ENCODE results near the gene PCGF3.

Gene PCGF3

DNA sequence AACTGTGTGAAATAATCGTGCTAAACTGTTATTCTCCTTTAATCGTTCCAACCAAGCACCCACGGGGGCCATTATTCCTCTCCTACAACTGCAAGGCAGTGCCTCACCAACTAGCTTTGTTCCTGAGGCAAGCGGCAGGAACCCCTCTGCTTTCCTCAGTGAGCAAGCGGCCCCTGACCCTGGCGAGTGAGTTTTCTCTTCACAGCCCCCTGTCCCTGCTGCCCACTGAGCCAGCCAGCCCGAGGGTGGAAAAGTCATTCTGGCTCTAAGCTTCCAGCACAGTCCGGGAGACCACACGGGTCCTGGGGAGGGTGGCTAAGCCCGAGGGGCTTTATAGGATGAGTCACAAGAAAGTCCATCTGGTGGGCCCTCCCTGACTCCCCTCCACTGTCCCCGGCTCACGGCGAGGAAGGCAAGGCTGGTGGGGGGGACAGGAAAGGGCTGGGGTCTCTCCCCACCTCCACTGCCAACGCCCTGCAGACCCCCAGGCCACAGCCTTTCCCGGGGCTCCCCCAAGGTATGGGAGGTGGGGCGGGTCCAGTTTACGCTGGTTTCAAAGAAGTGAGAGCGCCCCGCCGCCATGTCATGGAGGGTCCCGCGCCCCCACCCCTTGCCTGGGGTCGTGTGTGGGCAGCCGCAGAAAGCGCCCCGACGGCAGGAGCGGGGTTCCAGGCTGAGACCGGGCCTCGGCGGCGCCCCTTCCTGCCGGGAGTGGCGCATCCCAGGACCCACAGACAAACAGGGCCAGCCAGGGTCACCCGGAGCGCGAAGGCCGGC lies 75.3 kb downstream of the PCGF3 start:
- H3K4me1 ChIP-seq, result peaks cover 4 to 42% (median 26%) of the 10 kb centered on the region in 4 donors
- intact Hi-C loops (cut with DNase I; ENCODE audit: low total_unique reads), result loop anchor here (10.0 kb wide), 4 partner anchors 76 to 234 kb away; partner anchors contain the start of genes ATP5ME, FGFRL1, GAK and MYL5

GRCh38 chr4:781493-782216 lies 76.0 kb downstream of the PCGF3 start:
- peak overlapping the region; percentile 85 to 88 for H3K27ac ChIP-seq
- TF ChIP-seq, protein P1, sequence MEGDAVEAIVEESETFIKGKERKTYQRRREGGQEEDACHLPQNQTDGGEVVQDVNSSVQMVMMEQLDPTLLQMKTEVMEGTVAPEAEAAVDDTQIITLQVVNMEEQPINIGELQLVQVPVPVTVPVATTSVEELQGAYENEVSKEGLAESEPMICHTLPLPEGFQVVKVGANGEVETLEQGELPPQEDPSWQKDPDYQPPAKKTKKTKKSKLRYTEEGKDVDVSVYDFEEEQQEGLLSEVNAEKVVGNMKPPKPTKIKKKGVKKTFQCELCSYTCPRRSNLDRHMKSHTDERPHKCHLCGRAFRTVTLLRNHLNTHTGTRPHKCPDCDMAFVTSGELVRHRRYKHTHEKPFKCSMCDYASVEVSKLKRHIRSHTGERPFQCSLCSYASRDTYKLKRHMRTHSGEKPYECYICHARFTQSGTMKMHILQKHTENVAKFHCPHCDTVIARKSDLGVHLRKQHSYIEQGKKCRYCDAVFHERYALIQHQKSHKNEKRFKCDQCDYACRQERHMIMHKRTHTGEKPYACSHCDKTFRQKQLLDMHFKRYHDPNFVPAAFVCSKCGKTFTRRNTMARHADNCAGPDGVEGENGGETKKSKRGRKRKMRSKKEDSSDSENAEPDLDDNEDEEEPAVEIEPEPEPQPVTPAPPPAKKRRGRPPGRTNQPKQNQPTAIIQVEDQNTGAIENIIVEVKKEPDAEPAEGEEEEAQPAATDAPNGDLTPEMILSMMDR (IDR thresholded peaks at IDR 0.05), result no peak
- DNase-seq, result peak; percentile 99 to 100
- H3K4me3 ChIP-seq, result peak overlapping the region; percentile 85 to 95
- H3K4me1 ChIP-seq, result peaks cover 4 to 49% (median 33%) of the 10 kb centered on the region in 4 donors
- intact Hi-C loops (cut with DNase I; ENCODE audit: low total_unique reads), result loop anchor here (10.0 kb wide), 4 partner anchors 77 to 233 kb away; partner anchors contain the start of genes ATP5ME, FGFRL1, GAK and MYL5
- peaks cover 0 to 6% (median 0%) of the 10 kb centered on the region in 3 donors for H3K9me3 ChIP-seq
- H3K36me3 ChIP-seq, result peaks cover 21 to 37% (median 34%) of the 10 kb centered on the region in 3 donors
- H3K27me3 ChIP-seq, result peaks cover 5 to 25% of the 10 kb centered on the region in 2 donors

More for the DNA sequence above, 75.3 kb downstream of the PCGF3 start:
- TF ChIP-seq, protein P1 (IDR thresholded peaks at IDR 0.05), result no peak
- no peak for DNase-seq
- Histone ChIP-seq H3K27ac (peak overlapping the region; percentile 85 to 88), H3K27me3 (peaks cover 3 to 17% of the 10 kb centered on the region in 2 donors), H3K36me3 (peaks cover 29 to 45% (median 41%) of the 10 kb centered on the region in 3 donors), H3K9me3 (peaks cover 0 to 11% (median 0%) of the 10 kb centered on the region in 3 donors), H3K4me3 (peak overlapping the region; percentile 85 to 95)

GRCh38 chr4:784401-785331 lies 79.0 kb downstream of the PCGF3 start:
- H3K27ac ChIP-seq, result no peak overlapping the region
- no peaks in the 10 kb centered on the region for H3K9me3 ChIP-seq
- peaks cover 4 to 54% (median 32%) of the 10 kb centered on the region in 4 donors for H3K4me1 ChIP-seq
- TF ChIP-seq, protein P1 (IDR thresholded peaks at IDR 0.05), result no peak
- H3K36me3 ChIP-seq, result peaks cover under 1 to 7% (median 7%) of the 10 kb centered on the region in 3 donors
- peaks cover 5 to 55% of the 10 kb centered on the region in 2 donors for H3K27me3 ChIP-seq
- DNase-seq, result no peak
- intact Hi-C loops (cut with DNase I; ENCODE audit: low total_unique reads), result loop anchor here (10.0 kb wide), 4 partner anchors 80 to 230 kb away; partner anchors contain the start of genes ATP5ME, FGFRL1, GAK and MYL5
- H3K4me3 ChIP-seq, result no peak overlapping the region

- intact Hi-C loops (cut with DNase I; ENCODE audit: low total_unique reads), result loop anchor here (10.0 kb wide), 4 partner anchors 81 to 229 kb away; partner anchors contain the start of genes ATP5ME, FGFRL1, GAK and MYL5
- no peak for DNase-seq
- TF ChIP-seq, protein P1 (IDR thresholded peaks at IDR 0.05), result no peak
- Histone ChIP-seq H3K9me3 (no peaks in the 10 kb centered on the region), H3K36me3 (no peaks in the 10 kb centered on the region), H3K4me3 (peak overlapping the region; percentile 36 to 44), H3K27ac (peak overlapping the region in 1 of 2 donors; percentile 30), H3K27me3 (peaks cover 5 to 63% of the 10 kb centered on the region in 2 donors), H3K4me1 (peaks cover 4 to 45% (median 26%) of the 10 kb centered on the region in 4 donors)
These were observed 79.9 kb downstream of the PCGF3 start for GRCh38 chr4:785332-786073.
